HepG2 (cell line): Measurements from ENCODE around the gene CHD9. TPM values are rescaled to one million over a fixed set of nuclear protein-coding genes. Genes with fewer than 3 reads are reported as not detected.

Experiments used
- ARID3A ChIP-seq: IDR thresholded peaks from 2 replicates; pipeline ENCODE4 v1.6.1; 2012; ENCODE audit warnings: low read depth, low read length, improper control_type of control experiment
- BRCA1 ChIP-seq: sonication (generic); formaldehyde crosslinking; IDR thresholded peaks from 2 replicates; pipeline ENCODE4 v1.4.0; 2020; ENCODE audit warnings: missing genetic modification reagents
- ERF ChIP-seq: IDR thresholded peaks from 2 replicates; pipeline ENCODE4 v1.6.1; 2018; ENCODE audit warnings: missing biosample characterization, missing genetic modification reagents
- FOXA3 ChIP-seq: IDR thresholded peaks from 2 replicates; pipeline ENCODE4 v1.6.1; 2016; ENCODE audit warnings: missing genetic modification reagents, missing compliant biosample characterization
- HNF4G ChIP-seq, 2 experiments: sonication (generic) in 1 of 2; formaldehyde crosslinking in 1 of 2; IDR thresholded peaks; 2 replicates each; pipeline versions ENCODE4 v1.4.0 to v1.6.1; 2011 to 2020; ENCODE audit warnings: borderline replicate concordance in 2 of 2, low read depth in 2 of 2, mild to moderate bottlenecking in 2 of 2, low read length in 1 of 2, missing genetic modification reagents in 1 of 2, moderate library complexity in 1 of 2
- LCORL ChIP-seq, 2 experiments: fragments of 450-650 bp in 1 of 2; sonication (generic) in 1 of 2; formaldehyde crosslinking in 1 of 2; IDR thresholded peaks; 2 replicates each; pipeline versions ENCODE4 v1.5.0 to v1.6.1; 2017 to 2020; ENCODE audit warnings: antibody characterized with exemption in 1 of 2, missing genetic modification reagents in 1 of 2
- MBNL3 ChIP-seq: fragments of 250-450 bp; sonication (Bioruptor Pico); conservative IDR thresholded peaks from 2 replicates; pipeline ENCODE4 v1.8.0; 2022; ENCODE audit warnings: mild to moderate bottlenecking, inconsistent platforms
- MNT ChIP-seq: fragments of 450-650 bp; IDR thresholded peaks from 2 replicates; pipeline ENCODE4 v1.6.1; 2016
- MTA1 ChIP-seq: sonication (generic); formaldehyde crosslinking; IDR thresholded peaks from 2 replicates; pipeline ENCODE4 v1.4.0; 2020; ENCODE audit warnings: missing genetic modification reagents, mild to moderate bottlenecking, borderline replicate concordance
- NR2F6 ChIP-seq, 2 experiments: IDR thresholded peaks; 2 replicates each; pipeline ENCODE4 v1.6.1; 2016; ENCODE audit warnings: antibody characterized with exemption in 1 of 2, mild to moderate bottlenecking in 1 of 2
- PITX1 ChIP-seq: sonication (generic); formaldehyde crosslinking; IDR thresholded peaks from 2 replicates; pipeline ENCODE4 v1.5.1; 2020; ENCODE audit warnings: mild to moderate bottlenecking, missing genetic modification reagents
- PLSCR1 ChIP-seq: sonication (generic); formaldehyde crosslinking; IDR thresholded peaks from 2 replicates; pipeline ENCODE4 v1.5.0; 2020; ENCODE audit warnings: missing genetic modification reagents, mild to moderate bottlenecking, borderline replicate concordance
- RARA ChIP-seq: IDR thresholded peaks from 2 replicates; pipeline ENCODE4 v1.6.1; 2016; ENCODE audit warnings: missing genetic modification reagents, missing compliant biosample characterization
- RCOR2 ChIP-seq: IDR thresholded peaks from 2 replicates; pipeline ENCODE4 v1.6.1; 2016; ENCODE audit warnings: missing biosample characterization, missing genetic modification reagents
- TP53 ChIP-seq: sonication (generic); formaldehyde crosslinking; conservative IDR thresholded peaks from 2 replicates; pipeline ENCODE4 v1.4.0; 2020; ENCODE audit warnings: missing genetic modification reagents
- ZBTB38 ChIP-seq: sonication (generic); formaldehyde crosslinking; IDR thresholded peaks from 2 replicates; pipeline ENCODE4 v1.5.1; 2020; ENCODE audit warnings: mild to moderate bottlenecking, missing genetic modification reagents
- ZEB1 ChIP-seq: IDR thresholded peaks from 2 replicates; pipeline ENCODE4 v1.6.1; 2012; ENCODE audit warnings: mild to moderate bottlenecking, low read depth, inconsistent platforms; ENCODE audit not compliant: insufficient replicate concordance
- ZNF235 ChIP-seq: sonication (generic); formaldehyde crosslinking; IDR thresholded peaks from 2 replicates; pipeline ENCODE4 v1.8.1; 2023; ENCODE audit warnings: mild to moderate bottlenecking, missing genetic modification reagents, borderline replicate concordance
- ZNF275 ChIP-seq: sonication (generic); formaldehyde crosslinking; IDR thresholded peaks from 2 replicates; pipeline ENCODE4 v1.8.0; 2022; ENCODE audit warnings: missing genetic modification reagents, mild to moderate bottlenecking, inconsistent platforms, borderline replicate concordance
- ZNF670 ChIP-seq: sonication (generic); formaldehyde crosslinking; IDR thresholded peaks from 2 replicates; pipeline ENCODE4 v1.8.0; 2022; ENCODE audit warnings: mild to moderate bottlenecking, missing genetic modification reagents, borderline replicate concordance
- ZNF749 ChIP-seq: sonication (generic); formaldehyde crosslinking; IDR thresholded peaks from 2 replicates; pipeline ENCODE4 v1.8.0; 2022; ENCODE audit warnings: mild to moderate bottlenecking, missing genetic modification reagents, moderate library complexity, borderline replicate concordance
- ZNF781 ChIP-seq: sonication (generic); formaldehyde crosslinking; IDR thresholded peaks from 2 replicates; pipeline ENCODE4 v1.5.1; 2020; ENCODE audit warnings: borderline replicate concordance, mild to moderate bottlenecking, missing genetic modification reagents; ENCODE audit errors: not compliant biosample characterization
- ZNF841 ChIP-seq: sonication (generic); formaldehyde crosslinking; IDR thresholded peaks from 2 replicates; pipeline ENCODE4 v1.8.1; 2023; ENCODE audit warnings: missing genetic modification reagents, borderline replicate concordance
- polyA plus RNA-seq, 8 experiments: library from polyadenylated mRNA; depleted of rRNA in 3 of 8; stranded (reverse) in 7 of 8; unstranded in 1 of 8; fragments of >200 nt; fragmentation: Illumina TruSeq in 4 of 8; extraction: Trizol in 4 of 8; gene quantifications; 2 replicates each; pipeline versions ENCODE4 v1.2.1 to v1.2.3, GENCODE V29; 2011 to 2016; ENCODE audit warnings: low read depth in 4 of 8, missing spikeins in 1 of 8, mixed read lengths in 1 of 8; ENCODE audit not compliant: insufficient read depth in 1 of 8
- total RNA-seq, 5 experiments: library from RNA; depleted of rRNA; stranded (reverse); fragments of >200 nt; fragmentation: Illumina TruSeq; extraction: Trizol; gene quantifications; 2 replicates each; pipeline ENCODE4 v1.2.3, GENCODE V29; 2016; ENCODE audit warnings: low read depth in 1 of 5

Gene CHD9
- total and polyA plus RNA-seq, 2 of the 13 experiments (the other 11 are each of a cell fraction or from before 2014, with no cell fraction given), result 23.4 to 27.7 TPM

GRCh38 chr16:53052519-53053501 lies 2.0 kb upstream of the CHD9 start, which contains the start of gene CHD9NB (continued):
- TF ChIP-seq PLSCR1 (CRISPR knock-in tag) (no peak), ERF (CRISPR knock-in tag) (no peak), RARA (peak; percentile 34), ARID3A (peak; percentile 84), BRCA1 (CRISPR knock-in tag) (no peak), LCORL (IDR thresholded peaks at IDR 0.05) (no peak; the same call in 1 of the 2 replicates), LCORL (CRISPR knock-in tag; IDR thresholded peaks at IDR 0.05) (0 out of 2 replicates have a peak, but pooled peaks have one; percentile 44), ZNF275 (CRISPR knock-in tag) (no peak), MBNL3 (CRISPR knock-in tag) (no peak), MNT (peak; percentile 10; the same call in 1 of the 2 replicates), ZBTB38 (CRISPR knock-in tag) (no peak), RCOR2 (CRISPR knock-in tag) (peak; percentile 45; the same call in 1 of the 2 replicates), ZNF670 (no peak), TP53 (CRISPR knock-in tag) (peak; percentile 94), ZNF841 (CRISPR knock-in tag) (no peak), NR2F6 (IDR thresholded peaks at IDR 0.05) (no peak), NR2F6 (CRISPR knock-in tag; IDR thresholded peaks at IDR 0.05) (0 out of 2 replicates have a peak, but pooled peaks have one; percentile 19), HNF4G (IDR thresholded peaks at IDR 0.05; ENCODE audit: borderline replicate concordance, low read depth, low read length) (peak; percentile 79), HNF4G (CRISPR knock-in tag; IDR thresholded peaks at IDR 0.05; ENCODE audit: borderline replicate concordance, low read depth) (no peak), ZNF235 (CRISPR knock-in tag) (no peak), FOXA3 (CRISPR knock-in tag) (peak; percentile 28; the same call in 1 of the 2 replicates), ZEB1 (no peak), ZNF749 (CRISPR knock-in tag) (no peak), ZNF781 (CRISPR knock-in tag) (no peak), MTA1 (peak; percentile 48; the same call in 1 of the 2 replicates), PITX1 (CRISPR knock-in tag) (0 out of 2 replicates have a peak, but pooled peaks have one; percentile 24)
